ENCODE results near the gene THYN1. TPM values are rescaled to one million over a fixed set of nuclear protein-coding genes. Genes with fewer than 3 reads are reported as not detected.

THYN1 gene
- total and polyA plus RNA-seq, 4 donors = 22.1 to 34.3 (median 26.0) TPM

- no peak for DNase-seq (ENCODE audit: low spot score)
- TF ChIP-seq JUND (IDR thresholded peaks at IDR 0.05) (no peak), YY1 (IDR thresholded peaks at IDR 0.05) (no peak), FOXA2 (IDR thresholded peaks at IDR 0.05) (no peak), TAF1 (conservative IDR thresholded peaks at IDR 0.05) (no peak), HNF4A (conservative IDR thresholded peaks at IDR 0.05) (no peak), RAD21 (IDR thresholded peaks at IDR 0.05) (no peak), CTCF (IDR thresholded peaks at IDR 0.05; ENCODE audit: low read depth, low read length, missing input control) (no peak), ZBTB33 (IDR thresholded peaks at IDR 0.05) (no peak), HNF4G (IDR thresholded peaks at IDR 0.05) (no peak), FOXA1 (IDR thresholded peaks at IDR 0.05) (no peak), GABPA (IDR thresholded peaks at IDR 0.05 in 1 of 2, conservative IDR thresholded peaks at IDR 0.05 in 1 of 2) (no peak), SP1 (IDR thresholded peaks at IDR 0.05) (no peak), NR2F2 (IDR thresholded peaks at IDR 0.05) (no peak)
- no peak overlapping the region for H3K4me3 ChIP-seq (ENCODE audit: low read depth in 1 of 3, low read length in 3 of 3)
- no peaks in the 10 kb centered on the region for H3K36me3 ChIP-seq (ENCODE audit: control insufficient read depth in 4 of 4, insufficient read depth in 3 of 4, low read depth in 1 of 4, low read length in 3 of 4)
- peaks cover 0 to 4% (median 0%) of the 10 kb centered on the region in 4 donors for H3K27me3 ChIP-seq (ENCODE audit: control insufficient read depth in 4 of 4, insufficient read depth in 4 of 4, low read length in 3 of 4)
- H3K9ac ChIP-seq (ENCODE audit: low read depth in 1 of 2, low read length in 2 of 2) = no peak overlapping the region
- H3K9me3 ChIP-seq (ENCODE audit: control insufficient read depth in 4 of 4, low read length in 3 of 4) = no peaks in the 10 kb centered on the region
- no peaks in the 10 kb centered on the region for H3K4me1 ChIP-seq (ENCODE audit: control insufficient read depth in 4 of 4, insufficient read depth in 4 of 4, low read length in 3 of 4)
- 60% methylated on average over 12 of the region's 12 CpGs for WGBS
- H3K27ac ChIP-seq (ENCODE audit: low read depth in 1 of 2, low read length in 2 of 2) = no peak overlapping the region
Observed at GRCh38 chr11:134289789-134290188, 36.6 kb upstream of the THYN1 start.

- 81% methylated on average over 4 of the region's 4 CpGs for WGBS
- no peak overlapping the region for H3K4me3 ChIP-seq (ENCODE audit: low read depth in 1 of 3, low read length in 3 of 3)
- H3K9ac ChIP-seq (ENCODE audit: low read depth in 1 of 2, low read length in 2 of 2) = no peak overlapping the region
- peaks cover 0 to 4% (median 0%) of the 10 kb centered on the region in 4 donors for H3K27me3 ChIP-seq (ENCODE audit: control insufficient read depth in 4 of 4, insufficient read depth in 4 of 4, low read length in 3 of 4)
- TF ChIP-seq HNF4A (conservative IDR thresholded peaks at IDR 0.05) = no peak
- TF ChIP-seq GABPA (IDR thresholded peaks at IDR 0.05 in 1 of 2, conservative IDR thresholded peaks at IDR 0.05 in 1 of 2) = no peak
- TF ChIP-seq YY1 (IDR thresholded peaks at IDR 0.05) = no peak
- no peak for TF ChIP-seq HNF4G (IDR thresholded peaks at IDR 0.05)
- TF ChIP-seq FOXA2 (IDR thresholded peaks at IDR 0.05) = no peak
- no peak for TF ChIP-seq RAD21 (IDR thresholded peaks at IDR 0.05)
- no peak for TF ChIP-seq EGR1 (IDR thresholded peaks at IDR 0.05; ENCODE audit: low read depth in 2 of 2)
- TF ChIP-seq MAX (IDR thresholded peaks at IDR 0.05) = no peak
- no peak for TF ChIP-seq JUND (IDR thresholded peaks at IDR 0.05)
- no peak for TF ChIP-seq FOXA1 (IDR thresholded peaks at IDR 0.05)
- TF ChIP-seq NR2F2 (IDR thresholded peaks at IDR 0.05) = no peak
- TF ChIP-seq CTCF (IDR thresholded peaks at IDR 0.05; ENCODE audit: low read depth, low read length, missing input control) = no peak
- TF ChIP-seq TAF1 (conservative IDR thresholded peaks at IDR 0.05) = no peak
- no peak for TF ChIP-seq REST (IDR thresholded peaks at IDR 0.05)
- no peak for TF ChIP-seq ATF3 (IDR thresholded peaks at IDR 0.05)
- no peak for TF ChIP-seq SP1 (IDR thresholded peaks at IDR 0.05)
- no peak for TF ChIP-seq RXRA (IDR thresholded peaks at IDR 0.05)
- no peak for DNase-seq (ENCODE audit: low spot score)
- no peaks in the 10 kb centered on the region for H3K36me3 ChIP-seq (ENCODE audit: control insufficient read depth in 4 of 4, insufficient read depth in 3 of 4, low read depth in 1 of 4, low read length in 3 of 4)
- H3K9me3 ChIP-seq (ENCODE audit: control insufficient read depth in 4 of 4, low read length in 3 of 4) = no peaks in the 10 kb centered on the region
- H3K27ac ChIP-seq (ENCODE audit: low read depth in 1 of 2, low read length in 2 of 2) = no peak overlapping the region
- no peaks in the 10 kb centered on the region for H3K4me1 ChIP-seq (ENCODE audit: control insufficient read depth in 4 of 4, insufficient read depth in 4 of 4, low read length in 3 of 4)
Observed at GRCh38 chr11:134289167-134289566, 36.0 kb upstream of the THYN1 start.

Measured in liver (tissue), 9 donors.